Caco-2 (cell line): Measurements from ENCODE around the gene PTH1R. TPM values are rescaled to one million over a fixed set of nuclear protein-coding genes. Genes with fewer than 3 reads are reported as not detected.

Source experiments
- BruUV-seq: library from RNA; stranded (reverse); fragments of 400-500 nt; replicated peaks from 2 replicates; lab custom pipeline; 2021; lab: Mats Ljungman, UMichigan
- CTCF ChIA-PET: fragments of 300-600 bp; sonication (Branson Sonifier 250); formaldehyde crosslinking; loops from one replicate; lab custom pipeline; 2022; ENCODE audit warnings: antibody characterized with exemption; lab: Charles Lee
- POLR2A ChIA-PET: fragments of 300-600 bp; sonication (Branson Sonifier 250); formaldehyde crosslinking; loops from one replicate; lab custom pipeline; 2022; ENCODE audit warnings: antibody characterized with exemption; lab: Charles Lee
- DNase-seq, 2 experiments: peaks; one replicate each; pipeline versions ENCODE4 v3.0.0 to v3.0.0-alpha.2; 2020 to 2022
- H3K27me3 ChIP-seq: replicated peaks from 2 replicates; pipeline ENCODE4 v1.6.0; 2011; ENCODE audit warnings: low read length; ENCODE audit not compliant: control insufficient read depth, insufficient read depth
- H3K36me3 ChIP-seq: 2 replicates; pipeline ENCODE4 v1.5.1; 2011; ENCODE audit warnings: low read length; ENCODE audit not compliant: control insufficient read depth, insufficient read depth
- H3K4me1 ChIP-seq: fragments of 250-450 bp; sonication (Bioruptor Pico); 2 replicates; pipeline ENCODE4 v1.5.1; 2020; ENCODE audit warnings: mild to moderate bottlenecking
- H3K4me3 ChIP-seq: 2 replicates; pipeline ENCODE4 v1.5.1; 2011; ENCODE audit warnings: low read depth, mild to moderate bottlenecking, control low read depth, low read length
- H3K9me3 ChIP-seq: fragments of 250-450 bp; sonication (Bioruptor Pico); 2 replicates; pipeline ENCODE4 v1.5.1; 2020; ENCODE audit warnings: mild to moderate bottlenecking, moderate library complexity
- H3K27ac Mint-ChIP-seq: one replicate; pipeline ENCODE4 v1.8.0; 2022; ENCODE audit warnings: mixed read lengths; ENCODE audit not compliant: unreplicated experiment
- H3K27me3 Mint-ChIP-seq: one replicate; pipeline ENCODE4 v1.8.0; 2022; ENCODE audit warnings: mixed read lengths; ENCODE audit not compliant: insufficient read depth, unreplicated experiment
- H3K36me3 Mint-ChIP-seq: one replicate; pipeline ENCODE4 v1.8.0; 2022; ENCODE audit warnings: mild to moderate bottlenecking, mixed read lengths; ENCODE audit not compliant: insufficient read depth, unreplicated experiment
- H3K4me1 Mint-ChIP-seq: one replicate; pipeline ENCODE4 v1.8.0; 2022; ENCODE audit warnings: low read depth, mixed read lengths; ENCODE audit not compliant: unreplicated experiment
- H3K4me3 Mint-ChIP-seq: one replicate; pipeline ENCODE4 v1.8.0; 2022; ENCODE audit warnings: mild to moderate bottlenecking, moderate library complexity, mixed read lengths; ENCODE audit not compliant: unreplicated experiment
- H3K9me3 Mint-ChIP-seq: one replicate; pipeline ENCODE4 v1.8.0; 2022; ENCODE audit warnings: mixed read lengths; ENCODE audit not compliant: unreplicated experiment
- intact Hi-C: fragments of 100-400 bp; cut with micrococcal nuclease; formaldehyde crosslinking; loops from one replicate; pipeline ENCODE4 v1.10.0; 2022; ENCODE audit not compliant: unreplicated experiment
- total RNA-seq: library from RNA; stranded (reverse); gene quantifications from 2 replicates; pipeline ENCODE4 v1.2.3, GENCODE V29; 2022
- TF ChIP-seq, protein P1 (sequence below), 2 experiments: fragments of 200-600 bp in 1 of 2; IDR thresholded peaks; 1 replicate in 1 of 2; 2 replicates in 1 of 2; pipeline versions ENCODE4 v1.5.1 to v1.8.0; 2011 to 2022; ENCODE audit warnings: antibody characterized with exemption in 1 of 2, control low read depth in 1 of 2, inconsistent platforms in 1 of 2, low read depth in 1 of 2, low read length in 1 of 2, mild to moderate bottlenecking in 1 of 2, moderate library complexity in 1 of 2; ENCODE audit not compliant: insufficient read depth in 1 of 2, severe bottlenecking in 1 of 2, unreplicated experiment in 1 of 2

PTH1R gene
- total RNA-seq, 1 experiment from 2014 or later, result 5.1 TPM

DNA sequence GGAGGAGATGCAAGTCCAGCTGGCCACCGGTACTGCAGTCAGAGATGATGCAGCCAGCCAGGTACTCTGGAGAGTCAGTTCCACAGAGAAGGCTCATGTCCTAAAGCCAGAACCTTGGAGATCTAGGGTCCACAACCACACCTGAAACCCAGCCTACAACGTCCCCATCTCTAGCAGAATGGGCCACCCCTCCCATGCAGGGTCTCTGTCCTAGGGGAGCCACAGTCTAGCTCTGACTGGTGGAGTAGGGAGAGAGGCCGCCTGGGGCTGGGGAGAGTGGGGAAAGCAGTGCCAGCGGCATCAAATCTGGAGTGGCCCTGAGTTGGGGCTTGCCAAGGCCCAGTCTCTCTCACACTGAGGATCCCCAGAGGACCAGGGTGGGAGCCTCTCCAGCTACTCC, 43.5 kb downstream of the PTH1R start:
- no peaks in the 10 kb centered on the region for H3K27me3 Mint-ChIP-seq
- Histone ChIP-seq H3K36me3 (peaks cover 8% of the 10 kb centered on the region), H3K4me3 (no peak overlapping the region), H3K4me1 (no peaks in the 10 kb centered on the region), H3K9me3 (no peaks in the 10 kb centered on the region), H3K27me3 (no peaks in the 10 kb centered on the region)
- no peak overlapping the region for H3K27ac Mint-ChIP-seq
- peaks cover 71% of the 10 kb centered on the region for H3K36me3 Mint-ChIP-seq
- CTCF ChIA-PET, result no interaction called here
- H3K9me3 Mint-ChIP-seq, result no peaks in the 10 kb centered on the region
- H3K4me3 Mint-ChIP-seq, result no peak overlapping the region
- DNase-seq, result peak in 1 of 2 experiments; percentile 18
- POLR2A ChIA-PET, result no interaction called here
- no peaks in the 10 kb centered on the region for H3K4me1 Mint-ChIP-seq
- intact Hi-C loops, result no loop called here
- TF ChIP-seq, protein P1, sequence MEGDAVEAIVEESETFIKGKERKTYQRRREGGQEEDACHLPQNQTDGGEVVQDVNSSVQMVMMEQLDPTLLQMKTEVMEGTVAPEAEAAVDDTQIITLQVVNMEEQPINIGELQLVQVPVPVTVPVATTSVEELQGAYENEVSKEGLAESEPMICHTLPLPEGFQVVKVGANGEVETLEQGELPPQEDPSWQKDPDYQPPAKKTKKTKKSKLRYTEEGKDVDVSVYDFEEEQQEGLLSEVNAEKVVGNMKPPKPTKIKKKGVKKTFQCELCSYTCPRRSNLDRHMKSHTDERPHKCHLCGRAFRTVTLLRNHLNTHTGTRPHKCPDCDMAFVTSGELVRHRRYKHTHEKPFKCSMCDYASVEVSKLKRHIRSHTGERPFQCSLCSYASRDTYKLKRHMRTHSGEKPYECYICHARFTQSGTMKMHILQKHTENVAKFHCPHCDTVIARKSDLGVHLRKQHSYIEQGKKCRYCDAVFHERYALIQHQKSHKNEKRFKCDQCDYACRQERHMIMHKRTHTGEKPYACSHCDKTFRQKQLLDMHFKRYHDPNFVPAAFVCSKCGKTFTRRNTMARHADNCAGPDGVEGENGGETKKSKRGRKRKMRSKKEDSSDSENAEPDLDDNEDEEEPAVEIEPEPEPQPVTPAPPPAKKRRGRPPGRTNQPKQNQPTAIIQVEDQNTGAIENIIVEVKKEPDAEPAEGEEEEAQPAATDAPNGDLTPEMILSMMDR (IDR thresholded peaks at IDR 0.05; ENCODE audit: insufficient read depth in 1 of 2, low read depth in 1 of 2, low read length in 1 of 2, severe bottlenecking in 1 of 2, unreplicated experiment in 1 of 2), result no peak
- no TSS peak for BruUV-seq

DNA sequence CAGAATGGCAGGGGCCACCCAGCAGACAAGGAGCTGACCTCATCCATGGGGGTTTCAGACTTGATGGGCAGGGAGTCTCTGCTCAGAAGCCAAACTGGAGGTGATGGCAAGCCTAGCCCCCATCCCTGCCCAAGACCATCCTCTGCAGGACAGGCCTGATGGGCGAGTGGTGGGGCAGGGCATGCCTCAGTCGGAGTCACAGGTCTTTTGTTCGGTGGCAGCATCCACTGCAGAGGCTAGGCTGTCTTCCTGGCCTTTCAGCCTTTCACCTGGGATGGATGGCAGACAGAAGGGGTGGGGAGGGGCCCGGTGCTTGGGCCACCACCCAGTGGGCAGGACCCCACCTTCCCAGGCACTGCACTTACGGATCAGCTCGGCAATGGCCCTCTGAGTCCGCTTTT, 44.4 kb downstream of the PTH1R start:
- no peak overlapping the region for H3K4me3 Mint-ChIP-seq
- no peaks in the 10 kb centered on the region for H3K27me3 Mint-ChIP-seq
- intact Hi-C loops, result no loop called here
- BruUV-seq, result TSS peak; percentile 76
- H3K4me3 ChIP-seq, result no peak overlapping the region
- H3K27me3 ChIP-seq, result no peaks in the 10 kb centered on the region
- H3K4me1 ChIP-seq, result 0 out of 2 replicates have a peak, but pooled peaks cover 4% of the 10 kb centered on the region
- CTCF ChIA-PET, result interaction anchor here (1.4 kb wide), 1 partner anchor 14 kb away, joined by 7 read pairs; no protein-coding TSS in a partner anchor
- peaks cover 69% of the 10 kb centered on the region for H3K36me3 Mint-ChIP-seq
- TF ChIP-seq, protein P1 (IDR thresholded peaks at IDR 0.05; ENCODE audit: insufficient read depth in 1 of 2, low read depth in 1 of 2, low read length in 1 of 2, severe bottlenecking in 1 of 2, unreplicated experiment in 1 of 2), result no peak
- POLR2A ChIA-PET, result no interaction called here
- no peaks in the 10 kb centered on the region for H3K9me3 Mint-ChIP-seq
- H3K27ac Mint-ChIP-seq, result no peak overlapping the region
- DNase-seq, result no peak
- H3K4me1 Mint-ChIP-seq, result no peaks in the 10 kb centered on the region
- no peaks in the 10 kb centered on the region for H3K9me3 ChIP-seq
- H3K36me3 ChIP-seq, result peaks cover 12% of the 10 kb centered on the region

DNA sequence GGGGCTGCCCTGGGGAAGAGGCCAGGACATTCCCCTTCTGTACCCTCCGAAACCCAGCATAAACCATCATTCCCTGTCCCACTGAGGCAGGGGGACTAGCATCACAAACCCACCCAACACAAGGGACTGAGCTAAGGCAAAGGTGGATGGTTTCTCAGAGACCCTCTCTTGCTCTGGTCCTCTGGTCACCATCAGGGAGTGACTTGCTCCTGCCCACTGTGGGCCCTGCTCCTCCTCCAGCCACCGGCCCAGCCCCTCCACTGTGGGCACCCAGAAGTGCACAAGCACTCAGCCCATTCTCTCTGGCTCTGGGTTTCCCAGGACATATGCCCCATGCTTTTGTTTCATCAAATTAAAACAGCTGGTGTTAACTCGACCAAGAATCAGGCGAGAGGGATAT, 44.9 kb downstream of the PTH1R start:
- CTCF ChIA-PET, result interaction anchor here (0.6 to 2.0 kb wide), 3 partner anchors 13 to 290 kb away, joined by 3 to 8 read pairs (median 7); no protein-coding TSS in a partner anchor

More for the DNA sequence above, 44.9 kb downstream of the PTH1R start:
- BruUV-seq, result no TSS peak
- Mint-ChIP-seq H3K27me3 (no peaks in the 10 kb centered on the region), H3K27ac (no peak overlapping the region), H3K4me1 (no peaks in the 10 kb centered on the region), H3K36me3 (peaks cover 70% of the 10 kb centered on the region), H3K4me3 (no peak overlapping the region), H3K9me3 (no peaks in the 10 kb centered on the region)
- intact Hi-C loops, result no loop called here
- H3K4me1 ChIP-seq, result 0 out of 2 replicates have a peak, but pooled peaks cover 4% of the 10 kb centered on the region
- no peaks in the 10 kb centered on the region for H3K27me3 ChIP-seq
- no peaks in the 10 kb centered on the region for H3K9me3 ChIP-seq
- POLR2A ChIA-PET, result no interaction called here
- TF ChIP-seq, protein P1 (IDR thresholded peaks at IDR 0.05; ENCODE audit: insufficient read depth in 1 of 2, low read depth in 1 of 2, low read length in 1 of 2, severe bottlenecking in 1 of 2, unreplicated experiment in 1 of 2), result no peak
- peak in 1 of 2 experiments; percentile 9 for DNase-seq
- no peak overlapping the region for H3K4me3 ChIP-seq
- H3K36me3 ChIP-seq, result peaks cover 12% of the 10 kb centered on the region
